Measurements from ENCODE around the gene TOR3A. TPM values are rescaled to one million over a fixed set of nuclear protein-coding genes. Genes with fewer than 3 reads are reported as not detected.
"Not testable (repeated sequence)": the region's sequence is repeated elsewhere in the genome, so short reads cannot be mapped to it uniquely, and the experiment has no call there.

TOR3A gene
- total RNA-seq, 2 donors from 2014 or later: 29.2 to 46.4 TPM

DNA sequence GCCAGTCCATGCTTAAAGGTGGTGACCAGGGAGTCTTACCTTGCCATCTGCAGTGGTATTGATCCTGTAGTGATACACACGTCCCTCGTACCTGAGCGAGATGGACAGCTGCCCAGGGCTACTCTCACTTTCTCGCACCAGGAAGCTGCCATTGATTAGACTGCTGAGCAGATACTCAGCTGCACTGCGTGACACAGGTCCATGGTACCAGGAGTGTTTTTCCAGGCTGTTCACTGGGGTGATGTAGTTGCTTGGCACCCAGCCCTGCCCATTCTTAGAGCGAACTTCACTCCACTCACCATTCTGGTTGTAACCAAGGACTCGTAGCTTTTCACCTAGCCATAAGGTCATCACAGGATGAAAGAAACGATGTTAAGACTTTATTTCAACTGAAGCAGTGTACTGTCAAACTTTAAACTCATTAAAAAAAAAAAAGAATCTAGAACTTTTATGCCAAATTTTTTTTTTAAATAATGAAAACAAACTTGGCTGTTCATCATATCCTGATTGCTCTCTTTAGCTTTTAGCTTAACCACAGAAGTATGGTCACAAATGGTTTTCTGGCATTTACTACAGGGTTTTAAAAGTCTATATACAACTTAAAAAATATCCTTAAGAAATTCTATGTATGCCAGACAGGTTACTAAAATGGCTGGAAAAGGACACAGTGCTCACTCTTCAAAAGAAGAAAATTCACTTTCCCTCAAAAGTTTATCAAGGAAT, 44.6 kb downstream of the TOR3A start:
- Mint-ChIP-seq H3K27ac (no peak overlapping the region), H3K9me3 (no peaks in the 10 kb centered on the region), H3K36me3 (peaks cover 5 to 8% of the 10 kb centered on the region in 2 donors)
- DNase-seq (ENCODE audit: low spot score in 2 of 2) (no peak), ATAC-seq (no peak)

- peaks cover 5 to 8% of the 10 kb centered on the region in 2 donors for H3K36me3 Mint-ChIP-seq
- no peak for DNase-seq (ENCODE audit: low spot score in 2 of 2)
- no peak for ATAC-seq
- no peaks in the 10 kb centered on the region for H3K9me3 Mint-ChIP-seq
- H3K27ac Mint-ChIP-seq: peak overlapping the region in 1 of 2 donors; percentile 65
These were observed 45.5 kb downstream of the TOR3A start for GRCh38 chr1:179127163-179127895.

DNA sequence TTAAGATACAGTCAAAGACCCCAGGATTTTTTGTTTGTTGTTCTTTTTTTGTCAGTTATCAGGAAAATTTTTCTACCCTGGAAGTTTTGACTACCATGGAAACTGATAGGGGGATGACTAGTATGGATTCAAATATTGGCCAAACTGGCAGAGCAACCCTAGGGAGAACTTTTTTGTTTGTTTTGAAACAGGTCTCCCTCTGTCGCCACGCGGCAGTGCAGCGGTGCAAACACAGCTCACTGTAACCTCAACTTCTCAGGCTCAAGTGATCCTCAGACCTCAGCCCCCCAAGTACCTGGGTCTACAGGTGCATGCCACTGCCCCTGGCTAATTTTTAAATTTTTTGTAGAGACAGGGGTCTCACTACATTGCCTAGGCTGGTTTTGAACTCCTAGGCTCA, 46.6 kb downstream of the TOR3A start:
- Mint-ChIP-seq H3K36me3 (peaks cover 5 to 8% of the 10 kb centered on the region in 2 donors), H3K27ac (peak overlapping the region; percentile 91 to 92), H3K9me3 (no peaks in the 10 kb centered on the region)
- DNase-seq (ENCODE audit: low spot score in 2 of 2) (no peak), ATAC-seq (no peak)

DNA sequence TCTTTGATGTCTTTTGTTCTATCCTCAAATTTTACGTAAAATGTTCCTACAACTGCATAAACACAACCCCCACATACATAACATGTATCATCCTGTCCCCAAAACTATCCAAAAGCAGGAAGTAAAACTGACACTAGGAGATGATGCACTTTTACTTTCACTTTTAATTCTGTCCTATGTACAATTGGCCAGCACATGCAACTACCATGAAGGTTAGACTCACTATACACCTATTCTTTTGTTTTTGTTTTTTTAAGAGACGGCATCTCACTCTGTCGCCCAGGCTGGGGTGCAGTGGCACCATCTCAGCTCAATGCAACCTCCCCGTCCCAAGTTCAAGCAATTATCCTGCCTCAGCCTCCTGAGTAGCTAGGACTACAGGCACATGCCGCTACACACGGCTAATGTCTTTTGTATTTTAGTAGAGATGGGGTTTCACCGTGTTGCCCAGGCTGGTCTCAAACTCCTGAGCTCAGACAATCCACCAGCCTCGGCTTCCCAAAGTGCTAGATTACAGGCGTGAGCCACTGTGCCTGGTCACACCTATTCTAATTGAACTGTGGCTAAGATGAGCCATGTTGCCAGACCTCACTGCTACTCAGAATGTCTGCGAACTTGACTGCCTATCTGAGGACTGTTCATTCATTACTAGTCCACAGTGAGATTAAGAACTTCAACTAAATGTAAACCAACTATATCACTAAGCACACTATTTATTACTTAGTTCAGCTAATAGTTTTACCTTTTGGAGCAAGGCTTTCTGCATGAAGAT, 48.0 kb downstream of the TOR3A start:
- Mint-ChIP-seq H3K9me3 (no peaks in the 10 kb centered on the region), H3K27ac (peak overlapping the region; percentile 91 to 92), H3K36me3 (peaks cover 5 to 8% of the 10 kb centered on the region in 2 donors)
- ATAC-seq (peak; percentile 95 to 97), DNase-seq (ENCODE audit: low spot score in 2 of 2) (peak in 1 of 2 donors; percentile 28)

DNA sequence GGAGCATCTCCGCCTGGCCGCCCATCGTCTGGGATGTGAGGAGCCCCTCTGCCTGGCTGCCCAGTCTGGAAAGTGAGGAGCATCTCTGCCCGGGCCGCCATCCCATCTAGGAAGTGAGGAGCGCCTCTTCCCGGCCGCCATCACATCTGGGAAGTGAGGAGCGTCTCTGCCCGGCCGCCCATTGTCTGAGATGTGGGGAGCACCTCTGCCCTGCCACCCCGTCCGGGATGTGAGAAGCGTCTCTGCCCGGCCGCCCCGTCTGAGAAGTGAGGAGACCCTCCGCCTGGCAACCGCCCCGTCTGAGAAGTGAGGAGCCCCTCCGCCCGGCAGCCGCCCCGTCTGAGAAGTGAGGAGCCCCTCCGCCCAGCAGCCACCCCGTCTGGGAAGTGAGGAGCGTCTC, 53.3 kb downstream of the TOR3A start:
- not testable (repeated sequence) for H3K36me3 Mint-ChIP-seq; DNase-seq (ENCODE audit: low spot score in 2 of 2); H3K9me3 Mint-ChIP-seq; ATAC-seq; H3K27ac Mint-ChIP-seq

DNA sequence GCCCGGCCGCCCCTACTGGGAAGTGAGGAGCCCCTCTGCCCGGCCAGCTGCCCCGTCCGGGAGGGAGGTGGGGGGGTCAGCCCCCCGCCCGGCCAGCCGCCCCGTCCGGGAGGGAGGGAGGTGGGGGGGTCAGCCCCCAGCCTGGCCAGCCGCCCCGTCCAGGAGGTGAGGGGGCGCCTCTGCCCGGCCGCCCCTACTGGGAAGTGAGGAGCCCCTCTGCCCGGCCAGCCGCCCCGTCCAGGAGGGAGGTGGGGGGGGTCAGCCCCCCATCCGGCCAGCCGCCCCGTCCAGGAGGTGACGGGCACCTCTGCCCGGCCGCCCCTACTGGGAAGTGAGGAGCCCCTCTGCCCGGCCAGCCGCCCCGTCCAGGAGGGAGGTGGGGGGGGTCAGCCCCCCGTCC, 53.8 kb downstream of the TOR3A start:
- H3K27ac Mint-ChIP-seq; H3K36me3 Mint-ChIP-seq; DNase-seq (ENCODE audit: low spot score in 2 of 2); ATAC-seq; H3K9me3 Mint-ChIP-seq: not testable (repeated sequence)

- peaks cover 0 to 7% of the 10 kb centered on the region in 2 donors for H3K9me3 Mint-ChIP-seq
- no peak for ATAC-seq
- no peaks in the 10 kb centered on the region for H3K36me3 Mint-ChIP-seq
- DNase-seq (ENCODE audit: low spot score in 2 of 2): no peak
- no peak overlapping the region for H3K27ac Mint-ChIP-seq
These were observed 55.9 kb downstream of the TOR3A start for GRCh38 chr1:179137617-179138255.

GRCh38 chr1:179138755-179139154, 56.9 kb downstream of the TOR3A start:
- not testable (repeated sequence) for ATAC-seq, H3K27ac Mint-ChIP-seq

DNA sequence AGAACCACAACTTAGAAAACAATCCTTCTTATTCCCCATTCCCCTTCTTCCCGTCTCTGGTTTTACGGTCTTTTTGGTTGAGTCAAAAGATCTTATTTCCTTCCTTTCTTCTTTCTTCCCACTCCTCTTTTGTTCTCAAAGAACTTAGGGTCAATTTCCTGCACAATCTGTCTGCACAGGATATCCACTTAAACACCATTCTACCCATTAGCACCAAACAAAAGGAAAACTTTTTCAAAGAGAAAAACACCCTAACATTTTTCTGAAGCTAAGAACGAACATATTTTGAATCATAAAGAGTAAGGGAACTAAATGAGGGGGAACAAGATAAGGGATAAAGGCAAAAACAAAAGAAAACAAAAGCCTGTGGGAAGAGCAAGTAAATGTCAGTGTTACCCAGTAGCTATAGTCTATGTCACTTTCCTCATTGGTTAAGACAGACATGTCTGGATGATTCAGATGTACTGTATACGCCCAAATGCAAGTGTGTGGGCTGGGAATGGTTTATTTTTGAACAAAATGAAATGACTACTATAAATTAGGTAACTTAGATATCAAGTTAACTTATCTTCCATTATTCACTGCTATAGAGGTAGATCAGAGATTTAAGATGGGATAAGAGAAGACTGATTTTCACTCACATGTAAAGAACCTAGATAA, 59.9 kb downstream of the TOR3A start:
- ATAC-seq (peak; percentile 93 to 97), DNase-seq (ENCODE audit: low spot score in 2 of 2) (no peak)
- Mint-ChIP-seq H3K27ac (peak overlapping the region; percentile 74 to 82), H3K36me3 (peaks cover 0 to 6% of the 10 kb centered on the region in 2 donors), H3K9me3 (peaks cover 0 to 7% of the 10 kb centered on the region in 2 donors)

More at GRCh38 chr1:179138755-179139154, 56.9 kb downstream of the TOR3A start:
- H3K36me3 Mint-ChIP-seq; DNase-seq (ENCODE audit: low spot score in 2 of 2); H3K9me3 Mint-ChIP-seq: not testable (repeated sequence)

DNA sequence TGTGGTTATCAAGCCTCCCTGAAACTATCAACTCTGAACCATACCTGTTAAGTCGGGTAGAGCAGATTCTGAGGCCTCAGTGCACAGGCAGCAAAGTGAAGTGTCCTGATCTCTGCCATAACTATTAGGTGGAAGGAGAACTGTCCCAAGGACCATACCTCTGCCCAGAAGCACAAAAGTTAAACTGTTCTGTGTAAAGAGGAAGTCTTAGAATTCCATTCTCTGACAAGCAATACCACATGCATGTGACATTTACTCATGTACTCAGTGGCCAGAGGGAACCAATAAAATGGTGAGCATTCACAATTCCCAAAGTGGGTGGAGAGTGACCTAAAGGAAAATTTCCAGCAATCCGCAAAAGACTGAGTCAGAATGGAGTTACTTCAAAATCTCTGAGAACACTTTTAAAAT, 61.0 kb downstream of the TOR3A start:
- Mint-ChIP-seq H3K27ac (peak overlapping the region in 1 of 2 donors; percentile 74), H3K36me3 (peaks cover 0 to 6% of the 10 kb centered on the region in 2 donors), H3K9me3 (peaks cover 0 to 7% of the 10 kb centered on the region in 2 donors)
- ATAC-seq (peak; percentile 30 to 49), DNase-seq (ENCODE audit: low spot score in 2 of 2) (peak in 1 of 2 donors; percentile 17)

GRCh38 chr1:179143322-179143721, 61.5 kb downstream of the TOR3A start:
- Mint-ChIP-seq H3K9me3 (peaks cover 0 to 7% of the 10 kb centered on the region in 2 donors), H3K36me3 (peaks cover 0 to 6% of the 10 kb centered on the region in 2 donors), H3K27ac (peak overlapping the region in 1 of 2 donors; percentile 74)
- ATAC-seq (peak; percentile 37 to 67), DNase-seq (ENCODE audit: low spot score in 2 of 2) (no peak)

DNA sequence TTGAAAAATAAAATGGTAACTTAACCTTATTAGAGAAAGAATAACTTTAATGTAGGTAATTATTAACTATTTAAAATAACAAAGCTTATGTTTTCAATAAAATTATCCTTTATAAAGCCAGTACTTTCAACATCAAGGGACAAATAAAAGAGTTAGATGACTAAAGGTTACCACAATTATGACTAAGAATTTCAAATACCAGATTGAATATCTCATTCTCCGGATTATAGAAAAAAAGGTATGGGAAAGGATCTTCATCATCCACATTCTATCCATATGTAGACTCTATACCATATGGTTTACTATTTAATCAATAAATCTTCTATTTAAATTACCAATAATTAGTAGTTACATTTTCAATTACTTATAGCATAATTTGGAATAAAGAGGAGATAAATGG, 62.8 kb downstream of the TOR3A start:
- DNase-seq (ENCODE audit: low spot score in 2 of 2) (no peak), ATAC-seq (no peak)
- H3K9me3 Mint-ChIP-seq: peaks cover 0 to 7% of the 10 kb centered on the region in 2 donors
- no peak overlapping the region for H3K27ac Mint-ChIP-seq
- H3K36me3 Mint-ChIP-seq: peaks cover 0 to 6% of the 10 kb centered on the region in 2 donors

DNA sequence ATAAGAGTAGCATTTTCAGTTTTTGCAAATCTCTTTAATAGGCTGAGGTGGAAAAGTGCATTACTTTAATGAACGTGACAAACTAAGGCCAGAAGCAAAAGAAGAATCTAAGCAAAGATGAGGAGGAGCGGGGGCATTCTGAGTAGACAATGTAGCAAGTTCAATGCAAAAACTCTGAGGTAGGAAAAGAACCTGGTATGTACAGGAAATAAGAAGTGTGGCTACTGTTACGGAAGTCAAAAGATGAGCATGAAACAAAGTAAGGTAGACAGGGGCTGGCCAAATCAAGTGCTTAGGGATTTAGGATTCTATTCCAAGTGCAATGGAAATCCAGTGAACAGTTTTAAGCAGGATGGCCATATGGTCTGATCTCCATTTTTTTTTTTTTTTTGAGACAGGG, 63.7 kb downstream of the TOR3A start:
- no peak for DNase-seq (ENCODE audit: low spot score in 2 of 2)
- Mint-ChIP-seq H3K27ac (no peak overlapping the region), H3K9me3 (peaks cover 0 to 3% of the 10 kb centered on the region in 2 donors), H3K36me3 (peaks cover 0 to 12% of the 10 kb centered on the region in 2 donors)
- ATAC-seq: no peak

All from activated naive CD4-positive, alpha-beta T cell treated with anti-CD3 and anti-CD28 coated beads, Interleukin-2, amount 50 U/mL, for 72 hours (primary cell).